GM23338 (cell line): ENCODE measurements around the gene SLAMF9. TPM values are rescaled to one million over a fixed set of nuclear protein-coding genes. Genes with fewer than 3 reads are reported as not detected.

ENCODE experiments used
- ATAC-seq: fragments of 200-7000 bp; cut with Tn5 transposase; 3 replicates; pipeline ENCODE4 v1.9.1; 2020
- DNase-seq: peaks from one replicate; pipeline ENCODE4 v3.0.0-alpha.2; 2015; ENCODE audit warnings: low spot score
- H2AFZ ChIP-seq: fragments of 200-600 bp; sonication (generic); 2 replicates; pipeline ENCODE4 v1.8.0; 2016; ENCODE audit warnings: antibody characterized with exemption, mild to moderate bottlenecking, moderate library complexity
- H3F3A ChIP-seq: fragments of 200-600 bp; sonication (generic); replicated peaks from 2 replicates; pipeline ENCODE4 v1.8.0; 2017; ENCODE audit warnings: antibody characterized with exemption, mixed run types, low read depth
- H3K27ac ChIP-seq: fragments of 200-600 bp; sonication (generic); 2 replicates; pipeline ENCODE4 v1.6.1; 2016; ENCODE audit warnings: low read depth
- H3K27me3 ChIP-seq: fragments of 200-600 bp; sonication (generic); 2 replicates; pipeline ENCODE4 v1.8.0; 2016; ENCODE audit warnings: mild to moderate bottlenecking, mixed run types, moderate library complexity; ENCODE audit not compliant: insufficient read depth
- H3K36me3 ChIP-seq: fragments of 200-600 bp; sonication (generic); 2 replicates; pipeline ENCODE4 v1.8.0; 2016; ENCODE audit warnings: mild to moderate bottlenecking; ENCODE audit not compliant: insufficient read depth
- H3K4me1 ChIP-seq: fragments of 200-600 bp; sonication (generic); 2 replicates; pipeline ENCODE4 v1.8.0; 2016; ENCODE audit warnings: mild to moderate bottlenecking, moderate library complexity; ENCODE audit not compliant: insufficient read depth
- H3K4me2 ChIP-seq: fragments of 200-600 bp; sonication (generic); 2 replicates; pipeline ENCODE4 v1.7.1; 2017; ENCODE audit warnings: mixed run types
- H3K4me3 ChIP-seq: fragments of 200-600 bp; sonication (generic); 2 replicates; pipeline ENCODE4 v1.6.1; 2016; ENCODE audit warnings: mixed run types
- H3K79me2 ChIP-seq: fragments of 200-600 bp; sonication (generic); replicated peaks from 2 replicates; pipeline ENCODE4 v1.8.0; 2017; ENCODE audit warnings: mild to moderate bottlenecking; ENCODE audit not compliant: insufficient read depth
- H3K9me2 ChIP-seq: fragments of 200-600 bp; sonication (generic); 2 replicates; pipeline ENCODE4 v1.8.0; 2017; ENCODE audit not compliant: insufficient read depth
- H4K20me1 ChIP-seq: fragments of 200-600 bp; sonication (generic); replicated peaks from 2 replicates; pipeline ENCODE4 v1.8.0; 2017; ENCODE audit warnings: mild to moderate bottlenecking; ENCODE audit not compliant: insufficient read depth
- H3K27ac Mint-ChIP-seq: 2 replicates; pipeline ENCODE4 v1.8.0; 2020; ENCODE audit warnings: inconsistent platforms, mild to moderate bottlenecking, moderate library complexity, mixed read lengths
- H3K27me3 Mint-ChIP-seq: 3 replicates; pipeline ENCODE4 v1.8.0; 2022; ENCODE audit warnings: low read depth, mild to moderate bottlenecking, moderate library complexity, mixed read lengths, inconsistent platforms; ENCODE audit not compliant: insufficient read depth, poor library complexity
- H3K36me3 Mint-ChIP-seq: 3 replicates; pipeline ENCODE4 v1.8.0; 2021; ENCODE audit warnings: low read depth, mild to moderate bottlenecking, inconsistent platforms, moderate library complexity, mixed read lengths
- H3K4me1 Mint-ChIP-seq: 3 replicates; pipeline ENCODE4 v1.8.0; 2020; ENCODE audit warnings: mild to moderate bottlenecking, inconsistent platforms, mixed read lengths
- H3K4me3 Mint-ChIP-seq: 3 replicates; pipeline ENCODE4 v1.8.0; 2021; ENCODE audit warnings: moderate library complexity, mild to moderate bottlenecking, inconsistent platforms, mixed read lengths
- H3K9me3 Mint-ChIP-seq: 3 replicates; pipeline ENCODE4 v1.8.0; 2020; ENCODE audit warnings: moderate library complexity, mild to moderate bottlenecking, inconsistent platforms, mixed read lengths
- CREB1 ChIP-seq: fragments of 250-450 bp; sonication (Bioruptor Pico); IDR thresholded peaks from 2 replicates; pipeline ENCODE4 v1.5.0; 2020; ENCODE audit warnings: low read depth, mild to moderate bottlenecking, moderate library complexity
- EZH2 ChIP-seq: fragments of 200-600 bp; sonication (generic); IDR thresholded peaks from one replicate; pipeline ENCODE4 v1.8.0; 2017; ENCODE audit warnings: antibody characterized with exemption, mild to moderate bottlenecking, low read depth; ENCODE audit not compliant: unreplicated experiment
- JUNB ChIP-seq: IDR thresholded peaks from one replicate; pipeline ENCODE4 v1.6.1; 2016; ENCODE audit warnings: antibody characterized with exemption; ENCODE audit not compliant: unreplicated experiment
- NANOG ChIP-seq: IDR thresholded peaks from 2 replicates; pipeline ENCODE4 v1.6.1; 2016; ENCODE audit warnings: antibody characterized with exemption, borderline replicate concordance
- POLR2AphosphoS5 ChIP-seq: IDR thresholded peaks from 2 replicates; pipeline ENCODE4 v1.6.1; 2016; ENCODE audit warnings: antibody characterized with exemption, low read depth
- STAT1 ChIP-seq: IDR thresholded peaks from one replicate; pipeline ENCODE4 v1.6.1; 2016; ENCODE audit warnings: antibody characterized with exemption; ENCODE audit not compliant: unreplicated experiment
- ZNF114 ChIP-seq: fragments of 250-450 bp; sonication (Bioruptor Pico); IDR thresholded peaks from 2 replicates; pipeline ENCODE4 v1.5.0; 2020; ENCODE audit warnings: mild to moderate bottlenecking, moderate library complexity
- ZNF331 ChIP-seq: fragments of 250-450 bp; sonication (Bioruptor Pico); IDR thresholded peaks from 2 replicates; pipeline ENCODE4 v1.5.0; 2020; ENCODE audit warnings: low read depth, mild to moderate bottlenecking, moderate library complexity
- polyA plus RNA-seq: library from polyadenylated mRNA; unstranded; fragments of >200 nt; fragmentation: Nextera tagmentation; extraction: Ambion mirVana; gene quantifications from 2 replicates; pipeline ENCODE4 v1.2.1, GENCODE V29; 2016
- total RNA-seq: library from RNA; depleted of rRNA; stranded (reverse); fragments of >200 nt; shearing (Covaris generic); gene quantifications from 2 replicates; pipeline ENCODE4 v1.2.3, GENCODE V29; 2014
- TF ChIP-seq, protein P1 (sequence below), 2 experiments: fragments of 200-600 bp in 1 of 2; sonication (generic) in 1 of 2; conservative IDR thresholded peaks; 2 replicates each; pipeline versions ENCODE4 v1.5.1 to v1.6.1; 2016 to 2017; ENCODE audit warnings: antibody characterized with exemption in 2 of 2, low read depth in 2 of 2, mild to moderate bottlenecking in 2 of 2, moderate library complexity in 1 of 2
- TF ChIP-seq, protein P2 (sequence below): IDR thresholded peaks from 2 replicates; pipeline ENCODE4 v1.6.1; 2016; ENCODE audit warnings: antibody characterized with exemption
- TF ChIP-seq, protein P3 (sequence below): IDR thresholded peaks from one replicate; pipeline ENCODE4 v1.6.1; 2018; ENCODE audit warnings: antibody characterized with exemption; ENCODE audit not compliant: unreplicated experiment

The SLAMF9 gene
- total and polyA plus RNA-seq, 2 experiments from 2014 or later, result not detected

DNA sequence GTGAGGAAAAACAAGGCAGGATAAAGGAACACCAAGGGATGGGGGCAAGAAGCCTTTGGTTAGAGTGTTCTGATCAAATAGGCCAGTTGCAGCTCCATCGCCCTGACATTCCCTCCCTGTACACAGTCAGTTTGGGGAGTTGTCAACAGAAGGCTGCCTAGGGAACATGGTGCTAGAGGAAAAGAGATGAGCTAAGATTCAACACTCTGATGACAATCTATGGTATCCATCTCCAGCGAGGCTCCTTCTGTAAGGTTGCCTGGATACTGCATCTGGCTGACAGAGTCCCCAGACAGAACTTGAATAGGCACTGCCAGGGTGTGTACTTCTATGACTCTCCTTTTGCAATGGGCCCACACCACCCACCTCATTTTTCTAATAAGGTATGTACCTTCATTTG is 11.2 kb upstream of the SLAMF9 start:
- H3K9me2 ChIP-seq, result no peaks in the 10 kb centered on the region
- Mint-ChIP-seq H3K36me3 (no peaks in the 10 kb centered on the region), H3K27me3 (peaks cover 4% of the 10 kb centered on the region), H3K4me1 (peaks cover 2% of the 10 kb centered on the region; the same call in 2 of the 3 replicates), H3K27ac (no peak overlapping the region), H3K9me3 (no peaks in the 10 kb centered on the region), H3K4me3 (no peak overlapping the region)
- DNase-seq (no peak), ATAC-seq (no peak)
- H3K4me2 ChIP-seq, result no peak overlapping the region
- TF ChIP-seq NANOG, result no peak
- TF ChIP-seq, protein P1, sequence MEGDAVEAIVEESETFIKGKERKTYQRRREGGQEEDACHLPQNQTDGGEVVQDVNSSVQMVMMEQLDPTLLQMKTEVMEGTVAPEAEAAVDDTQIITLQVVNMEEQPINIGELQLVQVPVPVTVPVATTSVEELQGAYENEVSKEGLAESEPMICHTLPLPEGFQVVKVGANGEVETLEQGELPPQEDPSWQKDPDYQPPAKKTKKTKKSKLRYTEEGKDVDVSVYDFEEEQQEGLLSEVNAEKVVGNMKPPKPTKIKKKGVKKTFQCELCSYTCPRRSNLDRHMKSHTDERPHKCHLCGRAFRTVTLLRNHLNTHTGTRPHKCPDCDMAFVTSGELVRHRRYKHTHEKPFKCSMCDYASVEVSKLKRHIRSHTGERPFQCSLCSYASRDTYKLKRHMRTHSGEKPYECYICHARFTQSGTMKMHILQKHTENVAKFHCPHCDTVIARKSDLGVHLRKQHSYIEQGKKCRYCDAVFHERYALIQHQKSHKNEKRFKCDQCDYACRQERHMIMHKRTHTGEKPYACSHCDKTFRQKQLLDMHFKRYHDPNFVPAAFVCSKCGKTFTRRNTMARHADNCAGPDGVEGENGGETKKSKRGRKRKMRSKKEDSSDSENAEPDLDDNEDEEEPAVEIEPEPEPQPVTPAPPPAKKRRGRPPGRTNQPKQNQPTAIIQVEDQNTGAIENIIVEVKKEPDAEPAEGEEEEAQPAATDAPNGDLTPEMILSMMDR (conservative IDR thresholded peaks at IDR 0.05; ENCODE audit: low read depth in 2 of 2), result no peak
- TF ChIP-seq ZNF114 (CRISPR knock-in tag), result no peak
- no peak for TF ChIP-seq CREB1
- no peak for TF ChIP-seq JUNB
- TF ChIP-seq STAT1, result no peak
- no peak for TF ChIP-seq EZH2
- TF ChIP-seq, protein P2, sequence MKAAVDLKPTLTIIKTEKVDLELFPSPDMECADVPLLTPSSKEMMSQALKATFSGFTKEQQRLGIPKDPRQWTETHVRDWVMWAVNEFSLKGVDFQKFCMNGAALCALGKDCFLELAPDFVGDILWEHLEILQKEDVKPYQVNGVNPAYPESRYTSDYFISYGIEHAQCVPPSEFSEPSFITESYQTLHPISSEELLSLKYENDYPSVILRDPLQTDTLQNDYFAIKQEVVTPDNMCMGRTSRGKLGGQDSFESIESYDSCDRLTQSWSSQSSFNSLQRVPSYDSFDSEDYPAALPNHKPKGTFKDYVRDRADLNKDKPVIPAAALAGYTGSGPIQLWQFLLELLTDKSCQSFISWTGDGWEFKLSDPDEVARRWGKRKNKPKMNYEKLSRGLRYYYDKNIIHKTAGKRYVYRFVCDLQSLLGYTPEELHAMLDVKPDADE, result no peak
- TF ChIP-seq POLR2AphosphoS5, result no peak
- TF ChIP-seq, protein P3, sequence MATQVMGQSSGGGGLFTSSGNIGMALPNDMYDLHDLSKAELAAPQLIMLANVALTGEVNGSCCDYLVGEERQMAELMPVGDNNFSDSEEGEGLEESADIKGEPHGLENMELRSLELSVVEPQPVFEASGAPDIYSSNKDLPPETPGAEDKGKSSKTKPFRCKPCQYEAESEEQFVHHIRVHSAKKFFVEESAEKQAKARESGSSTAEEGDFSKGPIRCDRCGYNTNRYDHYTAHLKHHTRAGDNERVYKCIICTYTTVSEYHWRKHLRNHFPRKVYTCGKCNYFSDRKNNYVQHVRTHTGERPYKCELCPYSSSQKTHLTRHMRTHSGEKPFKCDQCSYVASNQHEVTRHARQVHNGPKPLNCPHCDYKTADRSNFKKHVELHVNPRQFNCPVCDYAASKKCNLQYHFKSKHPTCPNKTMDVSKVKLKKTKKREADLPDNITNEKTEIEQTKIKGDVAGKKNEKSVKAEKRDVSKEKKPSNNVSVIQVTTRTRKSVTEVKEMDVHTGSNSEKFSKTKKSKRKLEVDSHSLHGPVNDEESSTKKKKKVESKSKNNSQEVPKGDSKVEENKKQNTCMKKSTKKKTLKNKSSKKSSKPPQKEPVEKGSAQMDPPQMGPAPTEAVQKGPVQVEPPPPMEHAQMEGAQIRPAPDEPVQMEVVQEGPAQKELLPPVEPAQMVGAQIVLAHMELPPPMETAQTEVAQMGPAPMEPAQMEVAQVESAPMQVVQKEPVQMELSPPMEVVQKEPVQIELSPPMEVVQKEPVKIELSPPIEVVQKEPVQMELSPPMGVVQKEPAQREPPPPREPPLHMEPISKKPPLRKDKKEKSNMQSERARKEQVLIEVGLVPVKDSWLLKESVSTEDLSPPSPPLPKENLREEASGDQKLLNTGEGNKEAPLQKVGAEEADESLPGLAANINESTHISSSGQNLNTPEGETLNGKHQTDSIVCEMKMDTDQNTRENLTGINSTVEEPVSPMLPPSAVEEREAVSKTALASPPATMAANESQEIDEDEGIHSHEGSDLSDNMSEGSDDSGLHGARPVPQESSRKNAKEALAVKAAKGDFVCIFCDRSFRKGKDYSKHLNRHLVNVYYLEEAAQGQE, result no peak
- TF ChIP-seq ZNF331 (CRISPR knock-in tag), result no peak
- no peaks in the 10 kb centered on the region for H3K27me3 ChIP-seq
- H3F3A ChIP-seq, result no peaks in the 10 kb centered on the region
- peak overlapping the region; percentile 80; the same call in 1 of the 2 replicates for H2AFZ ChIP-seq
- H3K4me3 ChIP-seq, result no peak overlapping the region
- no peak overlapping the region for H3K27ac ChIP-seq
- no peaks in the 10 kb centered on the region for H3K36me3 ChIP-seq
- H3K4me1 ChIP-seq, result peaks cover 9% of the 10 kb centered on the region; the same call in 1 of the 2 replicates
- no peaks in the 10 kb centered on the region for H3K79me2 ChIP-seq
- no peaks in the 10 kb centered on the region for H4K20me1 ChIP-seq
